ENCODE results near the gene PIPOX. TPM values are rescaled to one million over a fixed set of nuclear protein-coding genes. Genes with fewer than 3 reads are reported as not detected.

PIPOX gene
- total RNA-seq, 2 donors from 2014 or later: 3.2 to 5.0 TPM

- Mint-ChIP-seq H3K27ac (no peak overlapping the region), H3K4me3 (no peak overlapping the region)
Measured at GRCh38 chr17:29066606-29067005, 23.7 kb downstream of the PIPOX start.

GRCh38 chr17:29068818-29069217, 25.9 kb downstream of the PIPOX start:
- no peaks in the 10 kb centered on the region for H3K27me3 Mint-ChIP-seq
- no peaks in the 10 kb centered on the region for H3K9me3 Mint-ChIP-seq
- peaks cover 0 to 13% of the 10 kb centered on the region in 2 donors for H3K4me1 Mint-ChIP-seq (ENCODE audit: low read depth in 2 of 2)
- no peak overlapping the region for H3K27ac Mint-ChIP-seq
- ATAC-seq: no peak
- H3K36me3 Mint-ChIP-seq: no peaks in the 10 kb centered on the region
- no peak overlapping the region for H3K4me3 Mint-ChIP-seq
- DNase-seq (ENCODE audit: low spot score): no peak

More at GRCh38 chr17:29066606-29067005, 23.7 kb downstream of the PIPOX start:
- no peaks in the 10 kb centered on the region for H3K36me3 Mint-ChIP-seq
- no peaks in the 10 kb centered on the region for H3K27me3 Mint-ChIP-seq
- DNase-seq (ENCODE audit: low spot score) (no peak), ATAC-seq (no peak)
- peaks cover 0 to 5% of the 10 kb centered on the region in 2 donors for H3K4me1 Mint-ChIP-seq (ENCODE audit: low read depth in 2 of 2)
- no peaks in the 10 kb centered on the region for H3K9me3 Mint-ChIP-seq

- DNase-seq (ENCODE audit: low spot score) (no peak), ATAC-seq (no peak)
- no peak overlapping the region for H3K27ac Mint-ChIP-seq
- peaks cover 0 to 16% of the 10 kb centered on the region in 2 donors for H3K4me1 Mint-ChIP-seq (ENCODE audit: low read depth in 2 of 2)
- H3K27me3 Mint-ChIP-seq: no peaks in the 10 kb centered on the region
- no peaks in the 10 kb centered on the region for H3K36me3 Mint-ChIP-seq
- H3K4me3 Mint-ChIP-seq: no peak overlapping the region
- no peaks in the 10 kb centered on the region for H3K9me3 Mint-ChIP-seq
Measured at GRCh38 chr17:29069526-29070041, 26.6 kb downstream of the PIPOX start.

DNA sequence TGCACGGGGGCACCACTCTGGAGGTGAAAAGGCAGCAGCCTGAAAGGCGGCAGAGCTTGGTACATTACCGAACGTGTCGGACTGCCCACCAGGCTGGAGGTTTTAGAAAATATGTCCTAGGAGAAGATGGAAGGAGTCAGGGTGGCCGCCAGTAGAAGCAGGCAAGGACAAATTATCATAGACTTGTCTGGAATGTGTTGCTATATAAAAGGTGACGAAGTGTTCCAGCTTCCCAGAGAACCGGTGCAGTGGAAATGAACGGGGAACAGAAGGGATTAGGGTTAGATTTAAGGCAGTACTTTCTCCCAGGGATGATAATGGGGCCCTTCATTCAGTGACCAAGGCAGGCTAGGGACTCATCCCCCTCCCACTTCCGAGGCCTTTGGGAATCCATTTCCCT, 27.4 kb downstream of the PIPOX start:
- DNase-seq (ENCODE audit: low spot score) (no peak), ATAC-seq (no peak)
- H3K27me3 Mint-ChIP-seq: no peaks in the 10 kb centered on the region
- H3K9me3 Mint-ChIP-seq: no peaks in the 10 kb centered on the region
- no peak overlapping the region for H3K4me3 Mint-ChIP-seq
- H3K4me1 Mint-ChIP-seq (ENCODE audit: low read depth in 2 of 2): peaks cover 0 to 18% of the 10 kb centered on the region in 2 donors
- no peak overlapping the region for H3K27ac Mint-ChIP-seq
- no peaks in the 10 kb centered on the region for H3K36me3 Mint-ChIP-seq

DNA sequence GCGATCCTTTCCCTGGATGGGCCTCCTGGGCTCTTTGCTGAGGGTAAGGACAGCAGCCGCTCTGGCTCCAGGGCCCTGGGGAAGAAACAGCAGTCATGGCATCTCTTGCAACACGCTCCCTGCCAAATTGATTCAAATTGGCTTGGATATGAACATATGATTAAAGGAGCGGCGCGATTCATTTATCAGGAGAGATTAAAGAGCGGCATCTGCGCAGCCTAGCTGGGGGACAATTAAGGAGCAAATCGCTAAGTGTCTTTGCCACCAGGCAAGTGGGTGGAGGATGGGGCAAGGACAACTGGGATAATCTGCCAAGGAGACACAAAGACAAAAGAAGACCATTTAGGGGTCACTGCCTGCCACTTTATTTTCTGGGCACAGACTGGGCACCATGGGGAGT, 27.8 kb downstream of the PIPOX start:
- Mint-ChIP-seq H3K27me3 (no peaks in the 10 kb centered on the region), H3K27ac (no peak overlapping the region), H3K36me3 (no peaks in the 10 kb centered on the region), H3K4me1 (ENCODE audit: low read depth in 2 of 2) (peaks cover 3 to 20% of the 10 kb centered on the region in 2 donors), H3K9me3 (no peaks in the 10 kb centered on the region), H3K4me3 (no peak overlapping the region)
- ATAC-seq (no peak), DNase-seq (ENCODE audit: low spot score) (no peak)

DNA sequence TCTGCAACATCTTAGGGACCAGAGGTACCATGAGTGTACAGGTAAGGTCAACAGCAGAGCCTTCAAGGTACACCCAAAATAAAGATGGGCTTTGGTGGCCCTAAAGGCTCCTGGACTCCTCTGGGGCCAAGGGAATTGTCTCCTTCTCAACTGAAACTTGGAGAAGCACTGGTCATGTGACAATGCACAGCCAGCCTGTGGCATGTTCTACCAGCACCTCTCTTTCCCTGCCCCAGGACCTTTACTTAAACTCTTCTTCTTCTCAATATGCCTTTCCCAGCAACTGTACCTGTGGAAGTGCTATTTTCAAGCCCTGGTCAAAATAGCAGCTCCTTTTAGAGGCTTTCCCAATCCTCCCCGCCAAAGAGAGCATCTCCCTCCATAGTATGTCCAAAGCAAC, 28.4 kb downstream of the PIPOX start:
- H3K27ac Mint-ChIP-seq: peak overlapping the region in 1 of 2 donors; percentile 6
- no peaks in the 10 kb centered on the region for H3K36me3 Mint-ChIP-seq
- no peak overlapping the region for H3K4me3 Mint-ChIP-seq
- H3K9me3 Mint-ChIP-seq: no peaks in the 10 kb centered on the region
- DNase-seq (ENCODE audit: low spot score): no peak
- ATAC-seq: no peak
- peaks cover 4 to 22% of the 10 kb centered on the region in 2 donors for H3K4me1 Mint-ChIP-seq (ENCODE audit: low read depth in 2 of 2)
- no peaks in the 10 kb centered on the region for H3K27me3 Mint-ChIP-seq

GRCh38 chr17:29073045-29073444, 30.1 kb downstream of the PIPOX start:
- H3K9me3 Mint-ChIP-seq: no peaks in the 10 kb centered on the region
- H3K27me3 Mint-ChIP-seq: no peaks in the 10 kb centered on the region
- H3K27ac Mint-ChIP-seq: peak overlapping the region in 1 of 2 donors; percentile 30
- peaks cover 4 to 25% of the 10 kb centered on the region in 2 donors for H3K4me1 Mint-ChIP-seq (ENCODE audit: low read depth in 2 of 2)
- no peak for ATAC-seq
- DNase-seq (ENCODE audit: low spot score): no peak
- no peak overlapping the region for H3K4me3 Mint-ChIP-seq
- no peaks in the 10 kb centered on the region for H3K36me3 Mint-ChIP-seq

GRCh38 chr17:29073520-29073919, 30.6 kb downstream of the PIPOX start:
- no peaks in the 10 kb centered on the region for H3K27me3 Mint-ChIP-seq
- no peak overlapping the region for H3K4me3 Mint-ChIP-seq
- ATAC-seq (no peak), DNase-seq (ENCODE audit: low spot score) (no peak)
- peaks cover 4 to 25% of the 10 kb centered on the region in 2 donors for H3K4me1 Mint-ChIP-seq (ENCODE audit: low read depth in 2 of 2)
- no peaks in the 10 kb centered on the region for H3K9me3 Mint-ChIP-seq
- no peaks in the 10 kb centered on the region for H3K36me3 Mint-ChIP-seq
- H3K27ac Mint-ChIP-seq: no peak overlapping the region

GRCh38 chr17:29074488-29074887, 31.5 kb downstream of the PIPOX start:
- Mint-ChIP-seq H3K4me1 (ENCODE audit: low read depth in 2 of 2) (peaks cover 4 to 25% of the 10 kb centered on the region in 2 donors), H3K27ac (no peak overlapping the region), H3K9me3 (no peaks in the 10 kb centered on the region), H3K36me3 (no peaks in the 10 kb centered on the region), H3K27me3 (no peaks in the 10 kb centered on the region), H3K4me3 (no peak overlapping the region)
- DNase-seq (ENCODE audit: low spot score) (no peak), ATAC-seq (peak; percentile 58 to 78)

- Mint-ChIP-seq H3K9me3 (no peaks in the 10 kb centered on the region), H3K27ac (no peak overlapping the region), H3K4me1 (ENCODE audit: low read depth in 2 of 2) (peaks cover 4 to 21% of the 10 kb centered on the region in 2 donors), H3K36me3 (no peaks in the 10 kb centered on the region), H3K27me3 (no peaks in the 10 kb centered on the region), H3K4me3 (no peak overlapping the region)
- ATAC-seq (no peak), DNase-seq (ENCODE audit: low spot score) (no peak)
Measured at GRCh38 chr17:29076087-29076486, 33.1 kb downstream of the PIPOX start.

- Mint-ChIP-seq H3K27ac (no peak overlapping the region), H3K4me1 (ENCODE audit: low read depth in 2 of 2) (peaks cover 4 to 21% of the 10 kb centered on the region in 2 donors), H3K36me3 (no peaks in the 10 kb centered on the region), H3K27me3 (no peaks in the 10 kb centered on the region), H3K9me3 (no peaks in the 10 kb centered on the region), H3K4me3 (no peak overlapping the region)
- ATAC-seq: no peak
- DNase-seq (ENCODE audit: low spot score): no peak
Measured at GRCh38 chr17:29076722-29077121, 33.8 kb downstream of the PIPOX start.

DNA sequence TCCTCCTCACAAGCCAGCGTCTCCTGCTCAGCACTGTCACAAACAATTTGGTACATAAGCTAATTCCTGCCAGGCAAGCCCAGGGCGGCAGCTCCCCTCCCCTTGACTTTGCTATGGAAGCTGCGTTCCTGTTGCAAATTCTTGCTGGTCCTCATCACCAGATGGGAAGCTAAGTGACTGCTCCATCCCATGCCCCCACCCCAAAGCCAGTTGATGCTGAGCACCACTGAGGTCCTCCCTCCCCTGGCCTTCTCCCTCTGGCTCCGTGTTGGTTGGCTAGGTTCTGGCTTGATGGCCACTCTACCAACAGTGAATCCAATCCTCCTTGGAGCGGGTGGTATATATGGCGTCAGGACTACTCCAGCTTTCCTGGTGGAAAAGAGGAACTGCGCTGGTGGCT, 34.4 kb downstream of the PIPOX start:
- Mint-ChIP-seq H3K9me3 (no peaks in the 10 kb centered on the region), H3K36me3 (no peaks in the 10 kb centered on the region), H3K4me3 (no peak overlapping the region), H3K4me1 (ENCODE audit: low read depth in 2 of 2) (peaks cover 4 to 21% of the 10 kb centered on the region in 2 donors), H3K27me3 (no peaks in the 10 kb centered on the region), H3K27ac (no peak overlapping the region)
- no peak for DNase-seq (ENCODE audit: low spot score)
- ATAC-seq: no peak

DNA sequence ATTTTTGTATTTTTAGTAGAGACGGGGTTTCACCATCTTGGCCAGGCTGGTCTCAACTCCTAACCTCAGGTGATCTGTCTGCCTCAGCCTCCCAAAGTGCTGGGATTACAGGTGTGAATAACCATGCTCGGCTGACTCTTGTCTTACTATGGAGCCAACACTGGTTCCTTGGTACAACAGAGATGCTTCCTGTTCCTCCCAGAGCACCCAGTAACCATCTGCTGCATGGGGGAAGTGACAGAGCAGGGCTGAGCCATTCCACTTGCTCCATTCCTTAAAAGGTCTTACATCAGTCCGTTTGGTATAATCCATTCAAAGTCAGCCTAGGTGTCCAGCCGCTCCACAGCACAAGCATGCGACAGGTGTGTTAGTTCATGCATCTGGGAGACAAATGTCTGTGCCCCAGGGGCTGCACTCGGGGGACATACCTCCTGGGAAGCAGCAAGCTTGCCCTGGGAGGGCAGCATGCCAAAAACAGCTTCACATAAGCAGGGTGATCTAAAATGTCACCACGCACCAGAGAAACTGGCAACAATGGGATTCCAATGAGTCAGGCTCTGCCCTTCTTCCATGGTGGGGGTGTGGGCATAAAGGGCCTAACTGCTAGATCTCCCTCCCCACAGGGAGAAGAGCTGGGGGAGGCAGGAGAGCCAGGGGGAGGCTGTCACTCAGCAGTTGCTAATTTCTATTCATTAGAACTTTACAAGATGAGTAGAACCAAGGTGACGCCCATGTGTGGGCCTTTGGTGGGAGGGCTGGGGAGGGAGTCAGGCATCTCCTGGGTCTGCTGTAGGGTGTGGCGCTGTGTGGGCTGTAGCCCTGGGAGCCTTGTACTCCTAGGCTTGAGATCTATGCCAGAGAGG, 35.5 kb downstream of the PIPOX start:
- H3K27me3 Mint-ChIP-seq: no peaks in the 10 kb centered on the region
- H3K4me1 Mint-ChIP-seq (ENCODE audit: low read depth in 2 of 2): peaks cover 4 to 13% of the 10 kb centered on the region in 2 donors
- H3K9me3 Mint-ChIP-seq: no peaks in the 10 kb centered on the region
- H3K27ac Mint-ChIP-seq: no peak overlapping the region
- ATAC-seq (no peak), DNase-seq (ENCODE audit: low spot score) (no peak)
- H3K36me3 Mint-ChIP-seq: no peaks in the 10 kb centered on the region
- no peak overlapping the region for H3K4me3 Mint-ChIP-seq

GRCh38 chr17:29079433-29079832, 36.5 kb downstream of the PIPOX start:
- Mint-ChIP-seq H3K27ac (no peak overlapping the region), H3K9me3 (no peaks in the 10 kb centered on the region)
- ATAC-seq: no peak

More at GRCh38 chr17:29079433-29079832, 36.5 kb downstream of the PIPOX start:
- Mint-ChIP-seq H3K4me1 (ENCODE audit: low read depth in 2 of 2) (peaks cover 4 to 11% of the 10 kb centered on the region in 2 donors), H3K36me3 (no peaks in the 10 kb centered on the region), H3K4me3 (no peak overlapping the region), H3K27me3 (no peaks in the 10 kb centered on the region)
- DNase-seq (ENCODE audit: low spot score): no peak
